ENCODE measurements around the gene DUSP7. TPM values are rescaled to one million over a fixed set of nuclear protein-coding genes. Genes with fewer than 3 reads are reported as not detected.
A peak's percentile ranks its signal among the peaks of the same experiment; 100 is the strongest.

The DUSP7 gene
- total and polyA plus RNA-seq, 10 donors, result 5.4 to 68.6 (median 36.2) TPM

- Histone ChIP-seq H3K36me3 (peaks cover 0 to 16% (median 0%) of the 10 kb centered on the region in 6 donors), H3K27me3 (replicated peaks in 1 of 7) (no peaks in the 10 kb centered on the region), H3K4me3 (peak overlapping the region in 7 of 8 donors; percentile 51 to 93 (median 77)), H3K27ac (peak overlapping the region in 7 of 8 donors; percentile 60 to 95 (median 89)), H3K4me1 (peaks cover 23 to 60% (median 48%) of the 10 kb centered on the region in 6 donors), H3K9me3 (no peaks in the 10 kb centered on the region)
- WGBS, 5 donors, result 67 to 73% (median 70%) methylated on average over 14 of the region's 14 CpGs
- TF ChIP-seq POLR2AphosphoS5 (IDR thresholded peaks at IDR 0.05), result no peak
- TF ChIP-seq POLR2A (IDR thresholded peaks at IDR 0.05), result no peak
- TF ChIP-seq CTCF (IDR thresholded peaks at IDR 0.05 in 8 of 11, conservative IDR thresholded peaks at IDR 0.05 in 3 of 11), result no peak
- intact Hi-C loops (cut with DNase I; ENCODE audit: low total_unique reads), result loop anchor here (10.0 kb wide), 2 partner anchors 53 to 67 kb away; no protein-coding TSS in a partner anchor
- no peak for DNase-seq
These were observed 1.6 kb upstream of the DUSP7 start for GRCh38 chr3:52057812-52058495.

GRCh38 chr3:52056968-52057811 lies 819 bp upstream of the DUSP7 start:
- 1 to 2% (median 1%) methylated on average over 22 to 55 of the region's 55 CpGs for WGBS, 5 donors
- intact Hi-C loops (cut with DNase I; ENCODE audit: low total_unique reads), result loop anchor here (10.0 kb wide), 2 partner anchors 52 to 68 kb away; no protein-coding TSS in a partner anchor
- DNase-seq, result peak; percentile 100
- peak overlapping the region; percentile 39 to 93 (median 76) for H3K4me3 ChIP-seq
- H3K4me1 ChIP-seq, result peaks cover 30 to 60% (median 52%) of the 10 kb centered on the region in 6 donors
- peak overlapping the region; percentile 81 to 95 (median 89) for H3K27ac ChIP-seq
- no peaks in the 10 kb centered on the region for H3K27me3 ChIP-seq (replicated peaks in 1 of 7)
- TF ChIP-seq POLR2A (IDR thresholded peaks at IDR 0.05) (peak in 1 of 3 donors; percentile 6), CTCF (IDR thresholded peaks at IDR 0.05 in 8 of 11, conservative IDR thresholded peaks at IDR 0.05 in 3 of 11) (peak in 4 of 11 experiments; percentile 17 to 51 (median 30)), POLR2AphosphoS5 (IDR thresholded peaks at IDR 0.05) (peak; percentile 42 to 83 (median 81))
- no peaks in the 10 kb centered on the region for H3K9me3 ChIP-seq
- peaks cover 0 to 20% (median 0%) of the 10 kb centered on the region in 6 donors for H3K36me3 ChIP-seq

- WGBS, 5 donors, result 0 to 2% (median 1%) methylated on average over 24 to 94 of the region's 94 CpGs
- no peaks in the 10 kb centered on the region for H3K27me3 ChIP-seq (replicated peaks in 1 of 7)
- TF ChIP-seq POLR2AphosphoS5 (IDR thresholded peaks at IDR 0.05) (peak in 2 of 3 donors; percentile 42 to 66), CTCF (IDR thresholded peaks at IDR 0.05 in 8 of 11, conservative IDR thresholded peaks at IDR 0.05 in 3 of 11) (peak in 4 of 11 experiments; percentile 6 to 33 (median 20)), POLR2A (IDR thresholded peaks at IDR 0.05) (no peak)
- peak; percentile 93 for DNase-seq
- H3K4me3 ChIP-seq, result peak overlapping the region; percentile 76 to 94 (median 90)
- H3K4me1 ChIP-seq, result peaks cover 45 to 71% (median 63%) of the 10 kb centered on the region in 6 donors
- H3K36me3 ChIP-seq, result peaks cover 0 to 35% (median 8%) of the 10 kb centered on the region in 6 donors
- no peaks in the 10 kb centered on the region for H3K9me3 ChIP-seq
- intact Hi-C loops (cut with DNase I; ENCODE audit: low total_unique reads), result loop anchor here (10.0 kb wide), 2 partner anchors 51 to 69 kb away; no protein-coding TSS in a partner anchor
- peak overlapping the region; percentile 79 to 95 (median 90) for H3K27ac ChIP-seq
These were observed 627 bp downstream of the DUSP7 start for GRCh38 chr3:52055537-52056351.

Data from spleen (tissue), 11 donors.